GM18502 (cell line): ENCODE data around the gene MOGAT1.
"Not testable (repeated sequence)": the region's sequence is repeated elsewhere in the genome, so short reads cannot be mapped to it uniquely, and the experiment has no call there.

Experiments used
- ATAC-seq: cut with Tn5 transposase; IDR thresholded peaks from one replicate; pipeline ENCODE4 v1.9.1; 2021; ENCODE audit warnings: mild to moderate bottlenecking; ENCODE audit not compliant: unreplicated experiment, poor library complexity

Gene MOGAT1

DNA sequence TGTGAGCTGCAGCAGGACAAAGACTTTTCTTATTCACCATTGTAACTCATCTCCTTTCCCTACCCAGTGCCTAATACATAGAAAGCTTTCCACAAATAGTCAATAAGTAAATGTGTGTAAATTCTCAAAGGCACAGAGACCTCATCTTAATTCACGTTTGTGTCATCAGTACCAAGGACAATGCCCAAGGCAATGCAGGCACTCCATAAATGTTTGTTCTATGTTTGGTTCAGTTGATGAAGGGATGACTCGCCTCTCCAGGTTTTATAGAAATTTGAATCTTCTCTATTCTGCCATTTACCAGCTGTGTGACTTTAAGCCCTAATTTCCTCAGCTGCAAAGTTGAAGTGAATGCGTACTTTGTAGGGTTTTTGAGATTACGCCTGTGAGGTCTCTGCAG lies 2.1 kb upstream of the MOGAT1 start:
- no peak for ATAC-seq

DNA sequence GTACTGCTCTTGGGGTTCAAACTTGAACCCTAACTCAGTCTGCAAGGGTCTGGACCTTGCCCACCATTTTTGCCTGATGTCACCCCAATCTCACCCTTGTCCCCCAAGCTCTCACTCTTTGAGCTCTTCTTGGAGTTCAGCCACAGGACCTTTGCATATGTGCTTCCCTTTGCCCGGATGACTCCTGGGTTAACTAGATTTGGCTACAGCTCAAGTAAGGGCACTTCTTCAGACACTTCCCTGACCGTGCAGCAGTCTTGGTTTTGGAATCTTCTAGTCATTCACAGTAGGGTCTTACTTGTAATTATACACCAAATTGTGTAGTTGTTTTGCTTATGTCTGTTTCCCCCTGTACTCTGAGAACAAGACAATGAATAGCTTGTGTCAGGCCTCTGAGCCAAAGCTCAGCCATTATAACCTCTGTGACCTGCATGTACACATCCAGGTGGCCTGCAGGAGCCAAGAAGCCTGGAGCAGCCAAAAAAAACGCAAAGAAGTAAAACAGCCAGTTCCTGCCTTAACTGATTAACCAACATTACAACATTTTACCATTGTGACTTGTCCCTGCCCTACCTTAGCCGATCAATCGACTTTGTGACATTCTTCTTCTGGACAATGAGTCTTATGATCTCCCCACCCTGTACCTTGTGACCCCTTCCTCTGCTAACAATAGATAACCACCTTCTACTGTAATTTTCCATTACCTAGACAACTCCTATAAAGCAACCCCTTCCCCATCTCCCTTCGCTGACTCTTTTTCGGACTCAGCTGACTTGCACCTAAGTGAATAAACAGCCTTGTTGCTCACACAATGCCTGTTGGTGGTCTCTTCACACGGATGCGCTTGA lies 1.0 kb upstream of the MOGAT1 start:
- no peak for ATAC-seq

DNA sequence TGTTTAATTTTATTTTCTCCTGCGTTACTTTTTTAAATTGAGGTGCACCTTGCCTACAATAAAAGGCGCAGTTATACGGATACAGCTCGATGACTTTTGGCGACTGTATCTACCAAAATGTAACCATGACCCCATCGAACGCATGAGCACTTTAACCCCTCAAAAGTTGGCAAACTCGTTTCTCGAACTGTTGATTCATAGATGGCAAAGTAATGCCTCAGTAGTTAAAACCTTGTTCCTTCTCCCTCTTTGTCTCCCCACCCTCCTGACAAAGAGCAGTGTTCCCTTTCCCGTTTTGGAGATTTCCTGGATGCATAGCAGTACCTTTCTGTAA lies 577 bp downstream of the MOGAT1 start:
- ATAC-seq = no peak

DNA sequence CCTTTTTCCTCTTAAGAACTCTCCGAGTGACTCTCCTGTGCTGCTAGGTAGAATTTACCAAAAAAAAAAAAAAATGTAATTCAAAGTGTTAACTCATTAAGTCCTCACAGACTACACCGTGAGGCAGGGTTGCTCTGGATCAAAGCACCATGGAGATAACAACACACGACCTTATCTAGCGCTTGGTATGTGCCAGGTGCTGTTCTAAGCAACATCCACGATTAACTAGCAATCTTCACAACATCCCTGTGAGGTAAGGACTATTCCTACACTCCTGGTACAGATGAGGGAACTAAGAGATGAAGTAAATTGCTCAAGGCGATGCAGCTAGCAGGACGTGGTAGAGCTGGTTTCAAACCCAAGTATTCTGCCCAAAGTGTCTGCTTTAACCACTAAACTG lies 1.8 kb downstream of the MOGAT1 start:
- no peak for ATAC-seq

DNA sequence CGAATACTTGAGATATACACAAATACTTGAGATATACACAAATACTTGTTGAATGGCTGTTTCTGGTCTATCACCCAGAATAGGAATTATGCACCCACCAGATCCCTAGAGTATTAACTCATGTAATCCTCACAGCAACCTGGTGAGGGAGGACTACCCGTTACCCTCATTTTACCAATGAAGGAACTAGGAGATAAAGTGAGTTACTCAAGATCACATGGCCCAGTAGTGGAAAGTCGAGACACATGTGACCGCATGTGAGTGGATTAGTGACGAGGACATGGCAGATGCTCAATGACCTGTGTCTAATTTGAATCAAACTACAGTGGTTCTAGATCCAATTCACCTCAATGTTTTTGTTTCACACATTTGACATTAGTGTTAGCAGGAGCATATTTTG lies 2.4 kb downstream of the MOGAT1 start:
- no peak for ATAC-seq

DNA sequence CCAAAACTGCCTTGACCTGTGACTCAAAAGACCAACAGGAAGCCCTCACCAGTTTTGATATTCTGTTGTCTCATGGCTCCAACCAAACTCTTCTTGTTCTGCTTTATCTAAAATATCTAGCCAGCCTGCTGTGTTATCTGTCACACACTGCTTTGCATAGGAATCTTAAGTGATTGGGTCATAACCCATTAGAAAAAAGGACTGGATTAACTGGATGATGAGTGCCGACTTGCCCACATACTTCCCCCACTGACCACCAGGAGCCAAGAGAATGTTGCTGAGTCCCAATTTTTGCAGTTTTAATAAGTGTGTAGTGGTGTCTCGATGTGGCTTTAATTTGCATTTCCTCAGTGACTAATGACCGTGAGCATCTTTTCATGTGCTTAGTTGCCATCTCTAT lies 6.5 kb downstream of the MOGAT1 start:
- no peak for ATAC-seq

DNA sequence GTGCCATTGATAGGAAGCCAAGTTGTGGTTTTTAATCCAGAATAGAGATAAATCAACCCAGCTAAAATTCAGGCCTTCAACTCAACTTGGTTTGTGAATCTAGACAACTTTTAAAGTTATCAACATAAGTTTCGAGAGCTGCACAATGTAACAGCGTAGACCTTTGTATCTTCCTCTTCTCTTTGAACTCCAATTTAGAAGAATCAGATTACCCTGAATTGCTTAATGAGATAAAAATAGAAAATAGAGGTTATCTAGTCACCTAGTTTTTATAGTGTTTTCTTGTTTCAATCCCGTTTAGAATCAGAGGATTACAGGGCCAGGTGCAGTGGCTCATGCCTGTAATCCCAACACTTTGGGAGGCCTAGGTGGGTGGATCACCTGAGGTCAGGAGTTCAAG lies 12.3 kb downstream of the MOGAT1 start:
- no peak for ATAC-seq

DNA sequence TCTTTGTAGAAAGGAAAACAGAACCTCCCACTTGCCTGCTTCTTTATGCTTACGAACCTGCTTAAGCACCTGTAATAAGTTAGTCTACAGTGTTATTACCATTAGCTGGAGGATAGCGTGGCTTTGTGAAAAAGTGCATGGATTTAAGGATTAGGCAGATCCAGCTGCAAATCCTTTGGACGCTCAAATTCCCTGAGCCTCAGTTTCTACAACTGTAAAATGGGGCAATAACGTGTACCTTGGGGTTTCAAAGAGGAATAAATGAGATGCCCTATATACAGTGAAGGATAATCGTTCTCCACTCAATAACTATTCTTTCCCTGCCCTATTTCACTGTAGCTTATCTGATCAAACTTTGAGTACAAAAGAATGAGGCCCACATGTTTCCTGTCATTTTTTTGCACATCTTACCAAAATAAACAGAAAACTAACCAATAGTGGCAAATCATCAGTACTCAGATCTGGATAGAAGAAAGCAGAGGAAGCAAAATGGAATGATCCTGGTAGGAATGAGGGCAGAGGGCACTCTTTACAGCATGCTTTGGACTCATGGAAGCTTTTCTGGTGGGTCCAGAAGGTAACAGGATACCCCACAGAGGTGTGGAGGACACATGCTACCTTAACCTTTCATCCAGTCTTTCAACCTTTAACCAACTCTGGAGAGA lies 14.8 kb downstream of the MOGAT1 start:
- no peak for ATAC-seq

DNA sequence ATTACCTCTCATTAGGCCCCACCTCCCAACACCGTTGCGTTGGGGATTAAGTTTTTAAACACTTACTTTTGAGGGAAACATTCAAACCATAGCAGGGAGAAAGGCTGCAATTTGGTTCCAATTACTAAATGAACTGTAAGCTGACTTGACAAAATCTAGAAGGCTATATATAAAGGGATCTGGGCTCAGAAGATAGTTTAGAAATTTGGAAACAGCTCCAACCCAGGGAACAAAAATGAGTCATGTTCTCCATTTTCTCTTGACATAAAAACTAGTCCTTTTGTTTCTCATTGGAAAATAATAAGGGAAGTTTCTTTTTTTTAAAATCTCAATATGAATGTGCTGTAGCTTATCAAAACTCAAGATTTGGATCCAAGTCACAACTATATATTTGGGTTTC lies 17.5 kb downstream of the MOGAT1 start:
- ATAC-seq = no peak

DNA sequence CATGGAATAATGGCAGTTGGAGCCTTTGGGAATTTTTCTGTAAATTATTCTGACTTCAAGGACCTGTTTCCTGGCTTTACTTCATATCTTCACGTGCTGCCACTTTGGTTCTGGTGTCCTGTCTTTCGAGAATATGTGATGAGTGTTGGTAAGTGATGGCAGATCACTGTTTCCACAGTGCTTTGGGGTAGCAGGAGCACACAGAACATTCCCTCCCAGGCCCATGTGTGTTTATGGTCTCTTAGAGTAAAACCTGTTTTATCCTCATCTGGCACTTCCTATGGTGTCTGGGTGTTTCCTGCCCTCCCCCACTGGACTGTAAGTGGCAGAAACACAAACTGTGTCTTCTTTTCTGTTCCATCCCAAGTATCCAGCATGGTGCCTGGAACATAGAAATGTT lies 17.9 kb downstream of the MOGAT1 start:
- ATAC-seq = no peak

DNA sequence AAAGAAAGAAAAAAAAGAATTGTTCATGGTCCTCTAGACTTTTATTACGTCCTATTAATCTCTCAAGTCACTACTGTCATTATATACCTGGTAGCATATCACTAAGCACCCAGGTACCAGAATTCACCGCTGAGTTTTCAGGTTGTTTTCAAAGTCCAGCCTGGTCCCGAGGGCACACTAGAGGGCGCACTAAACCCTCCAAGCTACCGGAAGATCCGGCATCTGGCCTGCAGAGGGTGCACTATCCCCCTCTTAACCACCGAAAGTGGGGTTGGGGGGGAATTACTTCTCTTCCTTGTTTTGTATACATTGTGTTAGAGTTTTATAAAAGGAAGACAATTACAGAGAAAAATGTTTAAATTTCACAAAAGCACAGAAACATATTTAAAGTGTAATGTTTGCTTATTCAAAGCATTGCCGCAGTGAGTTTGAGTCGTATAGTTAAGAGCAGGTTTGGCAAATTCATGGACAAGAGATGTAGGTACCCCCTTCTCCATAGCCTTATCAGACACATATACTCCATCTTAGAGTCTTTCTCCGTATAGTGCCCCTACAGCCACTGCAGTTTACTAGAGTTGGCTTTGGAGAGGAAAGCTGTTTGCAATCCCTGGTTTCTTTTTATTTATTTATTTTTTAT lies 19.2 kb downstream of the MOGAT1 start:
- peak; percentile 96 for ATAC-seq

DNA sequence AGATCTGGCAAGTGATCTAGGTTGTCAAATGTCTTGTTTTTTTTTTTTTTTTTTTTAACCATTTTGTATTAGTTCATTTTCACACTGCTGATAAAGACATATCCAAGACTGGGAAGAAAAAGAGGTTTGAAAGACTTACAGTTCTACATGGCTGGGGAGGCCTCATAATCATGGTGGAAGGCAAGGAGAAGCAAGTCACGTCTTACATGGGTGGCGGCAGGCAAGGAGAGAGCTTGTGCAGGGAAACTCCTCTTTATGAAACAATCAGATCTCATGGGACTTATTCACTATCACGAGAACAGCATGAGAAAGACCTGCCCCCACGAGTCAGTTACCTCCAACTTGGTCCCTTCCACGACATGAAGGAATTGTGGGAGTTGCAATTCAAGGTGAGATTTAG lies 22.0 kb downstream of the MOGAT1 start:
- not testable (repeated sequence) for ATAC-seq

DNA sequence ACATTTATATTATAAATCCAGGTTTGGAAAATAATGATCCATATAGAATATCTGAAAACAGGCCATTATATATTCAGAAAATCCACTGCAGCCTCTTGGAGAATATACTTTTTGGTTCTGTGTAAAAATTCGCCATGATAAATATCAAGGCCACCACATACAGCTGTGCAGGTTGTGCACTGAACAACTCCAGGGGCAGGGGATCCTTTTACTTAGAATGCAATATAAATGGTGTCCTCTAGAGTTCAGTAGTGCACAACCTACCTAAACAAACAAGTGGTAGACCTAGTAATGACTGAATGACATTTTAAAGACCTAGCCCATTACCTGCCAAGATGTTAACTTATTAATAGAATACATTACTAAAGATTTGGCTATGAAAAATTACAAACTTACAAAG lies 22.4 kb downstream of the MOGAT1 start:
- peak; percentile 60 for ATAC-seq

DNA sequence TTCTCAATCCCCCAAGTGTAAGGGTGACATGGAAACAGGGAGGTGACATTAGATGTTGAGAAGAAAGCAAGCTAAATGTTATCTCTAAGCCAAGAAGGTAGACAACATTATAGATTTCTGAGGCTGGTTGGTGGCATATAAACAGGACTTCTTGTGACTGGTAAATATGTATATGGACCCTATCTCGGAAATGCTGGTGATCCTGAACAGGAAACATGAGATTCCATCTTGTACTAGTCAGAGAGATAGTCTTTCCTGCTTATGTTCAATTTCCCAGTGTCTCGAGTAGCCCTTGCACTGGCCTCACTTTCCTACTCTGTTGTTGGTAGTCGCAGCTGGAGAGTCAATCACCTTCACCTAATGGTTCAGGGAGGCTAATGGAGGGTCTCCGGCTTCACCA lies 26.8 kb downstream of the MOGAT1 start:
- ATAC-seq = no peak

DNA sequence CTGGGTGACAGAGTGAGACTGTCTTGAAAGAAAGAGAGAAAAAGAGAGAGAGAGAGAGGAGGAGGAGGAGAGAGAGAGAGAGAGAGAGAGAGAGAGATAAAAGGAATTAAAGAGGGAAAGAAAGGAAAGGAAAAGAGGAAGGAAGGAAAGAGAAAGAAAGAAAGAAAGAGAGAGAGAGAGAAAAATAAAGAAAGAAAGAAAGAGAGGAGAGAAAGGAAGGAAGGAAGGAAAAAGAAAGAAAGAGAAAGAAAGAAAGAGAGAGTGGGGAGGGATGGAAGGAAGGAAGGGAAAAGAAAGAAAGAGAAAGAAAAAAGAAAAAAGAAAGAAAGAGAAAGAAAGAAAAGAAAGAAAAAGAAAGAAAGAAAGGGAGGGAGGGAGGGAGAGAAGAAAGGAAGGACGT lies 29.8 kb downstream of the MOGAT1 start:
- no peak for ATAC-seq

DNA sequence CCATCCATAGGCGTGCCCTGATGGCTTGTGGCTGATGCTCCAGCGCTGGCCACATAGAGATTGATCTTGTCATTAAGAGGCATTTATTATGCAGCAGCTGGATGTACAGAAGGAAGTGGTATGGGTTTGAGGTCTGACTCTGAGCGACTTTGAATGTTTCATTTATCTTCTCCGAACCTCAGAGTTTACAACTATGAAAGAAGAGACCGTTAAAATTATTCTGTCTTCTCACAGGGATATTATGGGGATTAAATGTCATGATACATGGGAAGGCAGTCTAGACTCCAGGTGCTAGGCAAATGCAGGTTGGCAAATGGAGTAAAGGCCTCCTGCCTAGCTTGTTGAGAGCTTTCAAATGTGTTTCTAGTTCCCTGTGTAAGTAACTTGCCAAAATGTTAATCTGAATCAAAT lies 30.3 kb downstream of the MOGAT1 start:
- no peak for ATAC-seq

DNA sequence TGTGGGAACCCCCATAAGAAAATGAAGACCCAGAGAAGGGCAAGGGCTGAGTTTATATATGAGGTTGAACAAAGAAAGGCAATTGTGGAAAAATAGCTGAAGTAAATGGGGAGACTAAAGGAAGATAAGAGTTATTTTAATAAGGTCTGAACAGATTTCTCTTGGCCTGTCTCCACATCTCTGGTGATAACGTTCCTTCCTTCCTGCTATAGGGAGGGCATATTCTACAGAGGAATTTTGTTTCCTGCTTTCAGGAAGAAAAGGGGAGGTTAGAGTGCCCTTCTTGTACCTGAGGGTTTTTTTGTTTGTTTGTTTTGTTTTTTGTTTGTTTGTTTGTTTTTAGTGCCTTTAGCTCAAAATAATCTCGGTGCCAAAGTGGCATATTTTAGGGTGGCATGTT lies 31.6 kb downstream of the MOGAT1 start:
- ATAC-seq = no peak

DNA sequence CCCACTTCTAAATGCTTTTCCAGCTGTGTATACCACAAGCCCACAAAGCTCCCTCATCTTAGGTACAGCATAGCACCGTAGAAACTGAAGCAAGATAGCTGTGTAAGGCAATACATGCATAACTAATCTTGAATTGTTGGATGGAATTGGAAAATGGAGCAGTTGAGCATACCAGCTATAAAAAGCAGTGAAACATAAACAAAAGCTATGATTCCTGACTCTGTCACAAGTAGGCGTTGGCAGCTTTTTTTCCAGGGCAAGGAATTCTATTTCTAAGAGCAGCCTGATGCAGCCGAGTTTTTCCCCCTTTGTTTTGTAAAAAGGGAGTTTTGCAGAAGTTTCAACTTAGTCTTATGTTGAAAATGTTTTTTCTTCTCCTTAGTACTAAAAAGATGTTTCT lies 32.4 kb downstream of the MOGAT1 start:
- ATAC-seq = no peak

DNA sequence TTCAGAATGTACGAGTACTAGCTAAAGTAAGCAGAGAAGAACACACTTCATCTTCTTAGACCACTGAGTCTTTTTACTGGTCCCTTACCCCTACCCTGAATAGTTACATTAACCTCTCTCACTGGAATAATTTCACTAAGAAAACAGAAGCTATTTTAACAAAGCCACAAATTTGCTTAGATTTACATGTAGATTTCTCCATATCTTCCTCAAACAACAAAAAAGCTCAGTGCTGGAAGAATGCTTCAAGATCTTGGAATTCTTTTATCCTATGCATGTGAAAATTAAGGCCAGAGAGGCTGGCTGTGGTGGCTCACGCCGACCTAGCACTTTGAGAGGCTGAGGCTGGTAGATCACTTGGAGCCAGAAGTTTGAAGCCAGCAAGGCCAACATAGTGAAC lies 35.2 kb downstream of the MOGAT1 start:
- ATAC-seq = no peak

DNA sequence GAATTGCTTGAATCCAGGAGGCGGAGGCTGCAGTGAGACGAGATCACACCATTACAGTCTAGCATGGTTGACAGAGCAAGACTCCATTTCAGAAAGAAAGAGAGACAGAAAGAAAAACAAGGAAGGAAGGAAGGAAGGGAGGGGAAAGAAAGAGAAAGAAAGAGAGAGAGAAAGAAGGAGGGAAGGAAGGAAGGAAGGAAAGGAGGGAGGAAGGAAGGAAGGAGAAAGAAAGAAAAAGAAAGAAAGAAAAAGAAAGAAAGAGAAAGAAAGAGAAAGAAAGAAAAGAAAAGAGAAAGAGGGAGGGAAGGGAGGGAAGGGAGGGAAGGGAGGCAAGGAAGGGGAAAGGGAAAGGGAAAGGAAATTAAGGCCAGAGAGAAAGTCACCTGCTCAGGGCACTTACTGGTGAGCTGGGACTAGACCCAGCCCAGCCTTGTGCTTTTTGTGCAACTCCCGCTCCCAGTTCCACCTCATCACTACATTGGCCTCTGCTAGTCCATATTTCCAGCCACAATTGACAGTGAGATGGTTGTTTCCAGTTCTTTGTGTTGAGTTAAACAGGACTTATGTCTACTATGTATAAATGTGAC lies 35.7 kb downstream of the MOGAT1 start:
- ATAC-seq = no peak

DNA sequence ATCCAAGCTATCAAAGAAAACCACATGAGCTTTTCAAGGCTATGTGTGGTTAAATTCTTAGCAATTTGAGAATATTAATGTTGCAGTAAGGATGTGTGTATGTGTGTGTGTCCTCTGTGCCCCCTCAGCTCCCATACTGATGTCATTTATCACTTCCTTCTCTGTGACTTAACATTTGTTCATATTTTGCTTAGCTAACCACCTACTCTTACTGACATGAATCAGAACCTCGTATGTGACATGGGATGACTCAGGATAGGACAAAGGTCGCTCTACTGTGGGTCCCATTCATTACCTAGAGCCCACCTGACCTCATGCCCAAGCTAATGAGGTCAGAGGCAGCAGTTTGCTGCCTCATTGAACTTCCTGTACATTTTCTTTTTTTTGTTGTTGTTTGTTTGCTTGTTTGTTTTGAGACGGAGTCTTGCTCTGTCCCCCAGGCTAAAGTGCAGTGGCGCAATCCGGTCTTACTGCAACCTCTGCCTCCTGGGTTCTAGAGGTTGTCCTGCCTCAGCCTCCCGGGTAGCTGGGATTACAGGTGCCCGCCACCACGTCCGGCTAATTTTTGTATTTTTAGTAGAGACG lies 36.3 kb downstream of the MOGAT1 start:
- peak; percentile 41 for ATAC-seq
